Effector CD4-positive, alpha-beta T cell (primary cell): ENCODE results near the gene DTL.

Experiments
- DNase-seq: peaks from one replicate; pipeline ENCODE4 v3.0.0-alpha.2; 2020

The DTL gene

GRCh38 chr1:212129781-212130180, 94.2 kb downstream of the DTL start:
- no peak for DNase-seq

- no peak for DNase-seq
Measured at GRCh38 chr1:212132025-212132424, 96.5 kb downstream of the DTL start.

GRCh38 chr1:212133319-212133718, 97.8 kb downstream of the DTL start:
- no peak for DNase-seq

GRCh38 chr1:212135166-212135565, 99.6 kb downstream of the DTL start:
- DNase-seq, result no peak

- DNase-seq, result no peak
Measured at GRCh38 chr1:212137854-212138253, 102.3 kb downstream of the DTL start.

DNA sequence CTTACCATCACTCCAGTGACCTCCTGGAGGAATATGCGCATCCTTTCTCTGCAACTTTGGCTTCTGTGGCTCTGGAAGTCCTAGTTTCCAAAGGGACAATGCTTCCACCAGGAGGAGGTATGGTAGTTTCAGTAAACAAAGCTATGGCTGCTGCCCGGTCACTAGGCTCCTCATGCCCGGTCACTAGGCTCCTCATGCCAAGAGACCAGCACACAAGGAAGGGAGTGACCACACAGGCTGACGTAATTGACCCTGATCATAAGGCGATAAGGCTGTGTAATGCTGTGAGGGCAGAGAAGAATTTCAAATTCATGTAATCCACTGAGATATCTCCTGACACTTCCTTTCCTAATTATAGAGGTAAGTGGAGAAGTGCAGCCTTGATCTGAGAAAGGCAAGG, 102.9 kb downstream of the DTL start:
- DNase-seq, result no peak

GRCh38 chr1:212139526-212140135, 104.1 kb downstream of the DTL start:
- no peak for DNase-seq

DNA sequence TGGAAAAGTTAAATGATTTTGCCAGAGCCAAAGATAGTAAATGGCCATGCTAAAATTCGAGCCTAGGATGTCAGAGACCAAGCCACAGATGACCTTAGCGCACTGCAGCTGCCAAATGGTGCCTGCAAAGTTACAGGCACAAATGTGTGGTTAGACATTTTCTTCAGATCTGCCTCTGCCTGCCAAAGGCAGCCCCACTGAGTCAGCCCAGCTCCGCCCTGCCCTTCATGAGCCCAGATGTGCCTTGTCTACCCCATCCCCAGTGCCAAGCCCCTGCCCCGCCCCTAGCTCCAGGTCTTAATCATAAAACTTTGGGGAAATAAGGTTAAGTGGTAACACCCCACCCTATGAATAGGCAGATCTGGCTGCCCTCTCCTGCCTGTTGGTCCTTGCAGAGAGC, 105.9 kb downstream of the DTL start:
- DNase-seq, result no peak

GRCh38 chr1:212142883-212143530, 107.5 kb downstream of the DTL start:
- DNase-seq, result no peak

- no peak for DNase-seq
Measured at GRCh38 chr1:212147581-212148033, 112.1 kb downstream of the DTL start.

DNA sequence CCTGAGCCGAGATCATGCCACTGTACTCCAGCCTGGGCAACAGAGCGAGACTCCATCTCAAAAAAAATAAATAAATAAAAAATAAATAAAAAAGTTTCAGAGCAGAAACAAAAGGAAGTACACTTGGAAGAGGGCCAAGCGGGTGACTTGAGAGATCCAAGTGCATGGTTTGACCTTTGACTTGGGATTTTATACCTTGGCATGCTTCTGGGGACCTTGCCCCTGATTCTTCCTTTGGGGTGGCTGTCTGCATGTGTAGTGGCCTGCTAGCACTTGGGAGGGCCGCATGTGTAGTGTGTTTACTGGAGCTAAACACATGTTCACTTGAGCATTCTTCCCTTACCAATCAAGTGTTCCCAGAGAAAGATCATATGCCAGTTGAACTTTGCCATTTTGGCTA, 114.0 kb downstream of the DTL start:
- no peak for DNase-seq

DNA sequence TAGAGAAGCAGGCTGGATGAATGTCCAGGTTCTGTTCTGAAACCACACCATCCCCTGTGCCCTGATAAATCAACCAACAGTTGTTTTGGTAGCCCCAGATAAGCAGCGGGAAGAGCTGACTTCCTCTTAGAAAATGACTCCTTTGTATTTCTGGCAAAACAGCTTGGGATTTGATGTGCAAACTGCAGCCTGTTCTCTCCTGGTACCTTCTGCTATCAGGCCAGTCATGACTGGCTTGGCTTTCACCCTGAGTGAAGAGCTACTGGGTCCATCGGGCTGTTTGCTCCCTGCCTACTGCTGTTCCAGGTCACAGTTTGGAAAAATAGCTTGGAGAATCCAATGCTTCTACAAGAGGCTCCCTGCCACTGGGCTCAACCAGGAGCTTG, 116.8 kb downstream of the DTL start:
- no peak for DNase-seq

DNA sequence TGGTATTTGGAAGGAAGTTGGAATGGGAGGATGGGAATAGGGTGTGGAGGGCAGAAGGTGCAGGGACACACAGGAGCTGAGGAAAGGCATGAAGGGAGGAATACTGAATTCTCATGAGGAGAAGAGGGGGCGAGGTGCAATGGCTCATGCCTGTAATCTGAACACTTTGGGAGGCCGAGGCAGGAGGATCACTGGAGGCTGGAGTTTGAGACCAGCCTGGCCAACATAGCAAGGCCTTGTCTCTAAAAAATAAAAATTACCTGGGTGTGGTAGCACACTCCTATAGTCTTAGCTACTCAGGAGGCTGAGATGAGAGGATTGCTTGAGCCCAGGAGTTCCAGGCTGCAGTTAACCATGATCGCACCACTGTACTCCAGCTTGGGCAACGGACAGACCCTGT, 117.3 kb downstream of the DTL start:
- no peak for DNase-seq

GRCh38 chr1:212153635-212154034, 118.1 kb downstream of the DTL start:
- no peak for DNase-seq
